Loucy (cell line): Measurements from ENCODE around the gene HEXIM1.

ENCODE experiments used
- H2AFZ ChIP-seq: fragments of 200-600 bp; sonication (generic); 2 replicates; pipeline ENCODE4 v1.6.0; 2016; ENCODE audit warnings: antibody characterized with exemption, mild to moderate bottlenecking, low read length, moderate library complexity
- H3F3A ChIP-seq: fragments of 200-600 bp; 2 replicates; pipeline ENCODE4 v1.6.0; 2016; ENCODE audit warnings: antibody characterized with exemption, low read depth, mild to moderate bottlenecking
- H3K27me3 ChIP-seq: fragments of 200-600 bp; sonication (generic); 2 replicates; pipeline ENCODE4 v1.6.1; 2014; ENCODE audit warnings: low read length, mild to moderate bottlenecking; ENCODE audit not compliant: insufficient read depth, poor library complexity, severe bottlenecking
- H3K36me3 ChIP-seq: fragments of 200-600 bp; sonication (generic); 2 replicates; pipeline ENCODE4 v1.6.1; 2016; ENCODE audit warnings: low read length; ENCODE audit not compliant: insufficient read depth
- H3K4me1 ChIP-seq: fragments of 200-600 bp; sonication (generic); 2 replicates; pipeline ENCODE4 v1.5.1; 2014; ENCODE audit warnings: low read length, mild to moderate bottlenecking; ENCODE audit not compliant: insufficient read depth, poor library complexity, severe bottlenecking
- H3K4me2 ChIP-seq: fragments of 200-600 bp; sonication (generic); 2 replicates; pipeline ENCODE4 v1.6.0; 2014; ENCODE audit warnings: antibody characterized with exemption, low read length, low read depth, mild to moderate bottlenecking; ENCODE audit not compliant: poor library complexity, severe bottlenecking
- H3K4me3 ChIP-seq: fragments of 200-600 bp; sonication (generic); 2 replicates; pipeline ENCODE4 v1.5.1; 2014; ENCODE audit warnings: low read length, mild to moderate bottlenecking, mixed read lengths; ENCODE audit not compliant: poor library complexity, severe bottlenecking
- H3K79me2 ChIP-seq: fragments of 200-600 bp; sonication (generic); 2 replicates; pipeline ENCODE4 v1.6.1; 2014; ENCODE audit warnings: low read length; ENCODE audit not compliant: insufficient read depth
- H3K9ac ChIP-seq: fragments of 200-600 bp; sonication (generic); 2 replicates; pipeline ENCODE4 v1.6.0; 2014; ENCODE audit warnings: mild to moderate bottlenecking, low read depth, low read length, moderate library complexity; ENCODE audit not compliant: poor library complexity, severe bottlenecking
- H3K9me2 ChIP-seq: fragments of 200-600 bp; sonication (generic); replicated peaks from 2 replicates; pipeline ENCODE4 v1.6.1; 2016; ENCODE audit warnings: low read depth, low read length, mixed read lengths
- H3K9me3 ChIP-seq: fragments of 200-600 bp; sonication (generic); 2 replicates; pipeline ENCODE4 v1.6.1; 2014; ENCODE audit warnings: mild to moderate bottlenecking, antibody characterized with exemption, low read length, low read depth; ENCODE audit not compliant: insufficient read depth
- H4K20me1 ChIP-seq: fragments of 200-600 bp; sonication (generic); 2 replicates; pipeline ENCODE4 v1.6.0; 2014; ENCODE audit warnings: antibody characterized with exemption, low read length, mild to moderate bottlenecking; ENCODE audit not compliant: insufficient read depth, poor library complexity, severe bottlenecking
- CTCF ChIP-seq: fragments of 200-600 bp; sonication (generic); conservative IDR thresholded peaks from 2 replicates; pipeline ENCODE4 v1.5.1; 2014; ENCODE audit warnings: mild to moderate bottlenecking, antibody characterized with exemption, low read length
- EZH2phosphoT487 ChIP-seq: fragments of 200-600 bp; IDR thresholded peaks from 2 replicates; pipeline ENCODE4 v1.6.1; 2018; ENCODE audit warnings: antibody characterized with exemption, mild to moderate bottlenecking, moderate library complexity, borderline replicate concordance

HEXIM1 gene

DNA sequence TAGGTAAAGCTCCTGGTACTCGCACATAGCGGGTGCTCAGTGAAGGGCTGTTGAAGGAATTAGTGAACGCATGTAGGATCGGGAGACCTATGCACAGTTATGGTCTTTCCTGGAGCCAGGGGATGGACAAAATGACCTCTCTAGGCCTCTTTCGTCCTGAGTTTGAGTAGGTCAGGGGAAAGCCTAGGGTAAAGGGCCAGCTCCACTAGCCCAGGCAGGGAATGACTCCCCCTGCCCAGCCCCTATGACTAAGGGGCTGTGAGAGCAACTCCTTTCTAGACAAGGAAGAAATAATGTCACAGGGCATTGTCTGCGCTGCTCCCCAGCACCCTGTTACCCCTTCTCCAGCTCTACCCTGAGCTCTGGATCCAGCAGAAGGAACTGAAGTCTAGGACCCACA is 48.8 kb downstream of the HEXIM1 start:
- H3K9me2 ChIP-seq: no peaks in the 10 kb centered on the region
- H3K4me1 ChIP-seq: peaks cover 10% of the 10 kb centered on the region
- no peak overlapping the region for H3K4me2 ChIP-seq
- H3K36me3 ChIP-seq: no peaks in the 10 kb centered on the region
- no peak overlapping the region for H3K4me3 ChIP-seq
- no peaks in the 10 kb centered on the region for H3K9me3 ChIP-seq
- TF ChIP-seq EZH2phosphoT487 (no peak), CTCF (no peak)
- peak overlapping the region; percentile 51 for H3K9ac ChIP-seq
- no peaks in the 10 kb centered on the region for H3F3A ChIP-seq
- H2AFZ ChIP-seq: no peak overlapping the region
- H4K20me1 ChIP-seq: no peaks in the 10 kb centered on the region
- no peaks in the 10 kb centered on the region for H3K27me3 ChIP-seq
- H3K79me2 ChIP-seq: no peaks in the 10 kb centered on the region

DNA sequence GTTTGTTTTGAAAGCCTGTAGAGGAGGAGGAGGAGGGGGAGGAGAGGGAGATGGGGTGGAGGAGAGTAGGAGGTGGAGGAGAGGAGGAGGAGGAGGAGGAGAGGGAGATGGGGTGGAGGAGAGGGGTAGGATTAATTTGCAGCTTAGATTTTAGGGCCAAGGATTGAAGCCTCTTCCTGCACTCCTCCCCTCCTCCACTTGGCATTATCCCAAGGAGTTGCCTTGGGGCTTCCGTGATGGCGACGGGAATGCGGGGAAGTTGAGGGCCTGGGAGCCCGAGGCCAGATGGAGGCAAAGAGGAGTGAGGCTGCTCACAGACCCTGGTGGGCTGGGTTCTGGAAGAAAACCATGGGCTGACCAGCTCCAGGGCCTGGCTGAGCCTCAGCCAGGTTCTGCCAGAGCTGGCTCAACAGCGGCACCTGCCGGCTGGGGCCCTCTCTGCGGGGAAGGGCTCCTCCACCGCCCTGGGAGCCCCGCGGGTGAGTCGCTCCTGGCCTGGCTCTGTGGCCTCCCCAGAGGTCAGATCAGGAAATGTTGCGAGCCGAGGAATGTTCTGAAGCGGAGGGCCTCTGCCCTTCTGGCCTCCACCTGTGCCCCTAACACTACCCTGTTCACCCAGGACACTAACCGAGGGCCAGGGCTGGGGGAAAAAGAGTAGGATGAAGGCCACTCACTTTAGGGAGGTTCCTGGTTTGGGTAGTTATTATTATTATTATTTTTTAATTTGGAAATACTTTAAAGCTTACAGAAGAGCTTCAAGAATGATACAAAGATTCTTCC is 49.5 kb downstream of the HEXIM1 start:
- Histone ChIP-seq H3K79me2 (no peaks in the 10 kb centered on the region), H3K27me3 (no peaks in the 10 kb centered on the region), H4K20me1 (no peaks in the 10 kb centered on the region), H3K4me1 (peaks cover 10% of the 10 kb centered on the region), H3K9me2 (no peaks in the 10 kb centered on the region), H3K36me3 (no peaks in the 10 kb centered on the region), H3K9me3 (no peaks in the 10 kb centered on the region), H3K4me3 (no peak overlapping the region), H2AFZ (peak overlapping the region; percentile 80), H3K4me2 (peak overlapping the region; percentile 47), H3K9ac (peak overlapping the region; percentile 51), H3F3A (no peaks in the 10 kb centered on the region)
- no peak for TF ChIP-seq EZH2phosphoT487
- peak; percentile 98 for TF ChIP-seq CTCF

- H3K4me2 ChIP-seq: no peak overlapping the region
- H3K4me3 ChIP-seq: no peak overlapping the region
- H3K4me1 ChIP-seq: peaks cover 10% of the 10 kb centered on the region
- no peaks in the 10 kb centered on the region for H3K79me2 ChIP-seq
- no peaks in the 10 kb centered on the region for H3K9me2 ChIP-seq
- H3K9me3 ChIP-seq: no peaks in the 10 kb centered on the region
- H3K36me3 ChIP-seq: no peaks in the 10 kb centered on the region
- TF ChIP-seq CTCF (peak; percentile 46), EZH2phosphoT487 (no peak)
- no peak overlapping the region for H3K9ac ChIP-seq
- no peak overlapping the region for H2AFZ ChIP-seq
- H4K20me1 ChIP-seq: no peaks in the 10 kb centered on the region
- no peaks in the 10 kb centered on the region for H3K27me3 ChIP-seq
- H3F3A ChIP-seq: no peaks in the 10 kb centered on the region
These were observed 52.4 kb downstream of the HEXIM1 start for GRCh38 chr17:45200701-45201100.
